ENCODE results near the gene MAST4.

Gene MAST4

GRCh38 chr5:67173959-67174358 is 577.8 kb downstream of the MAST4 start:
- no peak for DNase-seq

GRCh38 chr5:67176936-67177335 is 580.7 kb downstream of the MAST4 start:
- DNase-seq: no peak

GRCh38 chr5:67178085-67178484 is 581.9 kb downstream of the MAST4 start:
- no peak for DNase-seq

GRCh38 chr5:67178966-67179365 is 582.8 kb downstream of the MAST4 start:
- no peak for DNase-seq

GRCh38 chr5:67179697-67180361 is 583.6 kb downstream of the MAST4 start:
- DNase-seq: no peak

- no peak for DNase-seq
Measured at GRCh38 chr5:67181648-67182221, 585.5 kb downstream of the MAST4 start.

GRCh38 chr5:67182301-67182790 is 586.2 kb downstream of the MAST4 start:
- DNase-seq: no peak

GRCh38 chr5:67183859-67184258 is 587.7 kb downstream of the MAST4 start:
- DNase-seq: no peak

GRCh38 chr5:67187006-67187715 is 591.0 kb downstream of the MAST4 start:
- no peak for DNase-seq

GRCh38 chr5:67188274-67189078 is 592.3 kb downstream of the MAST4 start:
- DNase-seq: no peak

- no peak for DNase-seq
Measured at GRCh38 chr5:67189079-67189354, 592.8 kb downstream of the MAST4 start.

- no peak for DNase-seq
Measured at GRCh38 chr5:67189931-67190330, 593.7 kb downstream of the MAST4 start.

- no peak for DNase-seq
Measured at GRCh38 chr5:67190410-67190809, 594.2 kb downstream of the MAST4 start.

GRCh38 chr5:67190861-67191260 is 594.7 kb downstream of the MAST4 start:
- no peak for DNase-seq

- DNase-seq: no peak
Measured at GRCh38 chr5:67192719-67193438, 596.7 kb downstream of the MAST4 start.

- DNase-seq: no peak
Measured at GRCh38 chr5:67193439-67193807, 597.2 kb downstream of the MAST4 start.

GRCh38 chr5:67194166-67194565 is 598.0 kb downstream of the MAST4 start:
- no peak for DNase-seq

- DNase-seq: no peak
Measured at GRCh38 chr5:67195406-67196275, 599.4 kb downstream of the MAST4 start.

GRCh38 chr5:67196537-67197059 is 600.4 kb downstream of the MAST4 start, which contains the start of gene CD180:
CD180 (minus strand) TSS chr5:67196799; CDS start chr5:67196641, 158 bp downstream.
- DNase-seq: no peak

- DNase-seq: no peak
Measured at GRCh38 chr5:67197536-67197935, 601.3 kb downstream of the MAST4 start.

GRCh38 chr5:67198917-67199316 is 602.7 kb downstream of the MAST4 start:
- no peak for DNase-seq
